Left colon (tissue), 2 donors: ENCODE data around the gene MBD3L5. TPM values are rescaled to one million over a fixed set of nuclear protein-coding genes. Genes with fewer than 3 reads are reported as not detected.
"Not testable (repeated sequence)": the region's sequence is repeated elsewhere in the genome, so short reads cannot be mapped to it uniquely, and the experiment has no call there.

Experiments
- ATAC-seq: fragments of 200-7000 bp; cut with Tn5 transposase; one replicate; pipeline ENCODE4 v1.9.1; 2020; ENCODE audit warnings: mild to moderate bottlenecking, moderate library complexity
- DNase-seq, 2 donors: peaks; one replicate each; pipeline ENCODE4 v3.0.0-alpha.2; 2020
- intact Hi-C, 2 donors: fragments of 100-400 bp; cut with DNase I in 1 of 2; cut with micrococcal nuclease in 1 of 2; formaldehyde crosslinking; loops; one replicate each; pipeline versions ENCODE4 v1.11.2 to v1.14.0; 2022; cut with DNase I, micrococcal nuclease
- long read RNA-seq: library from polyadenylated mRNA; unstranded; transcript quantifications from one replicate; pipeline ENCODE4 v2.0.0, GENCODE V29; 2021
- total RNA-seq, 2 donors: library from RNA; stranded (reverse); fragmentation: NEBNext Ultra II Directional; extraction: Animal tissue kit (Norgen Biotek cat#: 25700); gene quantifications; one replicate each; pipeline ENCODE4 v1.2.1, GENCODE V29; 2021
- donor health status: DM: no; HTN: no; CAD: no.
- donor health status: DM: yes; HTN: yes; CAD: no.

MBD3L5 gene
- total RNA-seq = not detected
- long read RNA-seq = 0 reads

GRCh38 chr19:7030278-7030677, at the start of gene MBD3L5:
Gene MBD3L5 (plus strand): TSS chr19:7030578. CDS start chr19:7030612, 34 bp downstream.
- intact Hi-C loops, DNase-seq, ATAC-seq: not testable (repeated sequence)

DNA sequence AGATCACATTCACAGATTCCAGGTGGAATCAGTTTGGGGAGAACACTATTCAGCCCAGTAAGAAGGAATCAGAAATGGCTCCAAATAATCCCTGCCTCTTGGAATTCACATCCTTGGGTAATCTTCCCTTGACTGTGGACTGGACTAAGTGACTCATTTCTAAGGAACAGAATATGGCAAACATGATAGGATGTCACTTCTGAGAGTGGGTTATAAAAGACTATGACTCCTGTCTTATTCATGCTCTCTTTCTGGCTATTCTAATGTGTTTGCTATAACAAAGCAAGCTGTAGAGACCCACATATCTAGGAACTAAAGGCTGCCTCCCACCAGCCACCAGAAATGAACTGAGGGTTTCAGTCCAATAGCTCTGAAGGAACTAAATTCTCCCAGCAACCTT, 46.9 kb upstream of the MBD3L5 start:
- ATAC-seq = no peak

DNA sequence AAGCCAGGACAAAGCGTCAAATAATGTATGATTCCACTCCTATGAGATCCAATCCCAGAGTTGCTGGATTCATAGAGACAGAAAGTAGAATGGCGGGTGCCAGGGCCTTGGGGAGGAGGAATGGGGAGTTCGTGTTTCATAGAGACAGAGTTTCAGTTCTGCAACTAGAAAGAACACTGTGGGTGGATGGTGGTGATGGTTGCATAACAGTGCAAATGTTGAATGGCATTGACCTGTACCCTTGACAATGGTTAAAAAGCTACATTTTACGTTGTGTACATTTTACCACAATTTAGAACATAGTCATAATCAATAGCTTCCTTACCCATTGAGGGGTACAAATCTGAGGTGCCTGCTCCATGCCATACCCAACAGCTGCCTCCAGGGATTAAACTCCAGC, 42.5 kb upstream of the MBD3L5 start:
- intact Hi-C loops = no loop called here
- ATAC-seq = no peak

More for the DNA sequence above, 46.9 kb upstream of the MBD3L5 start:
- no peak for DNase-seq
- intact Hi-C loops = no loop called here

DNA sequence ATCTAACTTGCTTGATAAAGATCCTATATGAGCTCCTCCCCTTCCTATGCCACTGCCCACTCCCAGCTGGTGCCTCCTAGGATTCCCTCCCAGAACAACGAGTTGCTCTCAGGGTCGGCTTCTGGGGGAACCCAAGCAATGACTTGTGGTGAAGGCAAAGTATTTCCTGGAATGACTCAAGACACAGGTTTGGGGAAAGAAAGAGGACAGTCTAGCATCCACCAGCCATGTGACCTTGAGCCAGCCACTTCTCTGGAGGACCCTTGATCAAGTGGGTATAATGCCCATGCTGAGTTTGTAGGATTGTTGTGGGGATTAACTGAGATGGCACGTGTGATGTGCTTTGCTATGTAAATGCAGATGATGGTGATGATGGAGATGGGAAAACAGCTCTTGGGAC, 42.1 kb upstream of the MBD3L5 start:
- intact Hi-C loops = no loop called here
- ATAC-seq (no peak), DNase-seq (no peak)

More for the DNA sequence above, 42.5 kb upstream of the MBD3L5 start:
- DNase-seq = no peak

DNA sequence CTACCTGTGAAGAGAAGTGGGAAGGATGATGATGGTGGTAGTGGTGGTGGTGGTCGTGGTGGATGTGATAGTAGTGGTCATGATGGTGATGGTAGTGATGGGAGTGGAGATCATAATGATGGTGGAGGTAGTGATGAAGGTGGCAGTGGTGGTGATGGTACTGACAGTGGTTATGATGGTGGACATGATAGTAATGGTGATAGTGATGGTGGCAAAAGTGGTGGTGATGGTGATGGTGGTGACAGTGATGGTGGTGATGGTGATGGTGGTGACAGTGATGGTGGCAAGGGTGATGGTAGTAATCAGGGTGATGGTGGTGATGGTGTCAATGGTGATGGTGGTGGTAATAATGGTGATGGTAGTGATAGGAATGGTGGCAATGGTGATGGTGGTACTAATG, 35.3 kb upstream of the MBD3L5 start:
- no peak for ATAC-seq
- no peak for DNase-seq
- intact Hi-C loops = no loop called here

DNA sequence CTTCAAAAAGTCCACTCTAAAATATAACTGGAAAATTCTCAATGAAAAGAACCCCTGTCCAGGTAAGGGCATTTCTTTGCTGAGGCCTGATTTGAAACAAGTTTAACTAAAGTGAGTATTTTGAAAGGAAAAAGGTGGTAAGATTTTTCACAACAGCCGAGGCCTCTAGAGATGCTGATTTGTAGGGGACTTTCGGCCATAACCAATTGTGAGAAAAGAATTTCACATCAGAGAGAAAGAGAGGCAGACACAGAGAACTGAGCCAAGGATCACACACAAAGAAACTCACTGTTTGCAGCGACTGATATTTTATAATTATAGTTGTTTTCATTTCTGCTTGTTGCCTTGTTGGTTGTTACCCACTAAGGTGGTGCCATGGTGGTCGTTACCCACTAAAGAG, 33.6 kb upstream of the MBD3L5 start:
- intact Hi-C loops = no loop called here
- DNase-seq (no peak), ATAC-seq (no peak)

- ATAC-seq = no peak
- intact Hi-C loops = no loop called here
- DNase-seq = no peak
Observed at GRCh38 chr19:6997679-6998445, 32.5 kb upstream of the MBD3L5 start.

- ATAC-seq (no peak), DNase-seq (no peak)
- intact Hi-C loops = no loop called here
Observed at GRCh38 chr19:6999933-7000332, 30.4 kb upstream of the MBD3L5 start.

DNA sequence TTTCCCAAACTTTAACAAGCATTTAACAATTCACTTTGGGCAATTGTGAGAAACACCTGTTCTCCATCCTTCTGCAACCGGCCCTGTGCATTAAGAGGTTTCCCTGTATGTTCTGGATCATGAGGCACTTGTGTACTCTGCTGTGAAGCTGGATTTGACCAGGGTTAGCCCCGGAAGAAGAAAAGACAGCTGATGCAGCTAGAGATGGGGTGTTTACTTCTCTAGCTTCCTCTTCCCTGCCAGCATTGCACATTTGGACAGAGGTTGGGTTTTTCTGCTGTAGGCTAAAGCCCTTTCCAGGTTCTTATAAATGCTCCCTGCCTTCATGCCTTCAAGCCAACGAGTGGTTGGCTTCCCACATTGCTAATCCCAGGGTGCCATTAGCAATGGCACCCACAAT, 30.0 kb upstream of the MBD3L5 start:
- ATAC-seq = no peak
- intact Hi-C loops = no loop called here
- no peak for DNase-seq

DNA sequence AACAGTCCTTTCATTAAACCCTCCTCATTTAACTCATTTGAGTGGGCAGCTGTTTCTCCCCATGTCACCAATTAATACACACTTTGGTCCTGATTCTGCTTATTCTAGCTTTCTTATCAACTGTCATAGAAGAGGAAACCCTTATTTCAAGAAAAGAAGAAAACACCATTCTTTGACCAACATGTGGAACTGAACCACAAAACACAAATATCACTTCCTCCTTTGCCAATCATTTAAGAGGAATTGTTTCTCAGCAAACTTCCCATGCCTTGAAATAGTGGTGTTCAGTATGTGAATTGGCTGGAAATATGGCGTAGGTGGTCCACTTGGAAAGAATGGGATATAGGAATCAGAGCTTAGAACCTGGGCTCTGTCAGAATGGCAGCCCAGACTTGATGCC, 29.6 kb upstream of the MBD3L5 start:
- no peak for DNase-seq

DNA sequence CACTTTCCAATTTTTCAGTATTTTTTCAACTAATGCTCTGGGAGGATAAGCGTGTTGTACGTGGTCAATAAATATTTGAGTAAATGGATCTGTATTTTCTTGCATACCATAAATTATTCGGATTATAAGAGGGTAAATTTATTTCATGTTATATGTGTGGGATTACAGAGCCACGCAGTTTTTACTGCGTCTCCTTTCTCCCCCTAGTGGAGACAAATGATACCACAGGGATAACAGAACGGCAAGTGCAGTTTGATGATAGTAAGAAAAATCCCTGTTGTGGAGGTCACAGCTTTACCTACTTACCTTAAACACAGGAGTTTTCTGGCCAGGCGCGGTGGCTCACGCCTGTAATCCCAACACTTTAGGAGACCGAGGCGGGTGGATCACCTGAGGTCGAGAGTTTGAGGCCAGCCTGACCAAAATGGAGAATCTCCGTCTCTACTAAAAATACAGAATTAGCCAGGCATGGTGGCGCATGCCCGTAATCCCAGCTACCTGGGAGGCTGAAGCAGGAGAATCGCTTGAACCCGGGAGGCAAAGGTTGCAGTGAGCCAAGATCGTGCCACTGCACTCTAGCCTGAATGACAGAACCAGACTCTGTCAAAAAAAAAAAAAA, 26.0 kb upstream of the MBD3L5 start:
- ATAC-seq = no peak
- intact Hi-C loops = no loop called here
- no peak for DNase-seq

More for the DNA sequence above, 29.6 kb upstream of the MBD3L5 start:
- no peak for ATAC-seq
- intact Hi-C loops = no loop called here

GRCh38 chr19:7006135-7006704, 24.2 kb upstream of the MBD3L5 start:
- DNase-seq (no peak), ATAC-seq (no peak)
- intact Hi-C loops = no loop called here

- ATAC-seq (no peak), DNase-seq (no peak)
- intact Hi-C loops = no loop called here
Observed at GRCh38 chr19:7007859-7008258, 22.5 kb upstream of the MBD3L5 start.

GRCh38 chr19:7010722-7011593, 19.4 kb upstream of the MBD3L5 start:
- intact Hi-C loops = no loop called here
- ATAC-seq = no peak
- DNase-seq = no peak

DNA sequence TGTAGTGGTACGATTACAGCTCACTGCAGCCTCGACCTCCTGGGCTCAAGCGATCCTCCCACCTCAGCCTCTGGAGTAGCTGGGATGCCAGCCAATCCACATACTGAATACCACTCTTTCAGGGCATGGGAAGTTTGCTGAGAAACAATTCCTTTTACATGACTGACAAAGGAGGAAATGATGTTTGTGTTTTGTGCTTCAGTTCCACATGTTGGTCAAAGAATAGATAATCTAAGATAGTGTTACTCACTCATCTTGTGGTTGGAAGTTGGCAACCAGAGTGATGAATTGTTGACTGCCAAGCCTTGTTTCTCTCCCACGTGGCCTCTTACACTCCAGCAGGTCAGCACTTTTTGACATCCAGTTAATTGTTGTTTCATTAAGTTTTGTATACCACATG, 16.7 kb upstream of the MBD3L5 start:
- intact Hi-C loops = no loop called here
- ATAC-seq (no peak), DNase-seq (no peak)

- no peak for ATAC-seq
- intact Hi-C loops = no loop called here
- no peak for DNase-seq
Observed at GRCh38 chr19:7018828-7019227, 11.6 kb upstream of the MBD3L5 start.

GRCh38 chr19:7021331-7021730, 9.0 kb upstream of the MBD3L5 start, which contains the start of gene MBD3L2B:
Gene MBD3L2B (minus strand): TSS chr19:7021431. CDS start chr19:7021397, 34 bp downstream.
- ATAC-seq, DNase-seq, intact Hi-C loops: not testable (repeated sequence)

- intact Hi-C loops, ATAC-seq, DNase-seq: not testable (repeated sequence)
Observed at GRCh38 chr19:7028790-7029189, 1.6 kb upstream of the MBD3L5 start.

GRCh38 chr19:7040079-7040478, 9.7 kb downstream of the MBD3L5 start, which contains the start of gene MBD3L4:
Gene MBD3L4 (minus strand): TSS chr19:7040179. CDS start chr19:7040144, 35 bp downstream.
- ATAC-seq, DNase-seq, intact Hi-C loops: not testable (repeated sequence)
